Measurements from ENCODE around the gene BTRC. TPM values are rescaled to one million over a fixed set of nuclear protein-coding genes. Genes with fewer than 3 reads are reported as not detected.

Gene BTRC
- total RNA-seq: 7.9 and 10.6 TPM in 2 replicates

GRCh38 chr10:101353692-101354327 lies at the start of gene BTRC:
Gene BTRC, plus strand, starts transcription at chr10:101354165. Its CDS starts 16 bp downstream, at chr10:101354181.

GRCh38 chr10:101587725-101588653 lies 234.0 kb downstream of the BTRC start, which contains the start of the genes DPCD and POLL:
Gene DPCD, plus strand, starts transcription at chr10:101588321. Its CDS starts 16 bp downstream, at chr10:101588337.
Gene POLL, minus strand, starts transcription at chr10:101588257. Its CDS starts 897 bp downstream, at chr10:101587360.

Other genes starting within 250 kb of the BTRC start
- not detected in 2 replicates for gene TLX1, start 222.9 kb upstream of the BTRC start, total RNA-seq
- not detected in 2 replicates for gene LBX1, start 124.7 kb upstream of the BTRC start, total RNA-seq
- 14.5 and 19.0 TPM in 2 replicates for gene POLL, start 234.1 kb downstream of the BTRC start, total RNA-seq
- 29.4 and 59.6 TPM in 2 replicates for gene DPCD, start 234.2 kb downstream of the BTRC start, total RNA-seq